GM23338 (cell line): ENCODE results near the gene RNF186. TPM values are rescaled to one million over a fixed set of nuclear protein-coding genes. Genes with fewer than 3 reads are reported as not detected.

Experiments used
- ATAC-seq: fragments of 200-7000 bp; cut with Tn5 transposase; 3 replicates; pipeline ENCODE4 v1.9.1; 2020
- DNase-seq: peaks from one replicate; pipeline ENCODE4 v3.0.0-alpha.2; 2015; ENCODE audit warnings: low spot score
- H2AFZ ChIP-seq: fragments of 200-600 bp; sonication (generic); 2 replicates; pipeline ENCODE4 v1.8.0; 2016; ENCODE audit warnings: antibody characterized with exemption, mild to moderate bottlenecking, moderate library complexity
- H3F3A ChIP-seq: fragments of 200-600 bp; sonication (generic); replicated peaks from 2 replicates; pipeline ENCODE4 v1.8.0; 2017; ENCODE audit warnings: antibody characterized with exemption, mixed run types, low read depth
- H3K27ac ChIP-seq: fragments of 200-600 bp; sonication (generic); 2 replicates; pipeline ENCODE4 v1.6.1; 2016; ENCODE audit warnings: low read depth
- H3K27me3 ChIP-seq: fragments of 200-600 bp; sonication (generic); 2 replicates; pipeline ENCODE4 v1.8.0; 2016; ENCODE audit warnings: mild to moderate bottlenecking, mixed run types, moderate library complexity; ENCODE audit not compliant: insufficient read depth
- H3K36me3 ChIP-seq: fragments of 200-600 bp; sonication (generic); 2 replicates; pipeline ENCODE4 v1.8.0; 2016; ENCODE audit warnings: mild to moderate bottlenecking; ENCODE audit not compliant: insufficient read depth
- H3K4me1 ChIP-seq: fragments of 200-600 bp; sonication (generic); 2 replicates; pipeline ENCODE4 v1.8.0; 2016; ENCODE audit warnings: mild to moderate bottlenecking, moderate library complexity; ENCODE audit not compliant: insufficient read depth
- H3K4me2 ChIP-seq: fragments of 200-600 bp; sonication (generic); 2 replicates; pipeline ENCODE4 v1.7.1; 2017; ENCODE audit warnings: mixed run types
- H3K4me3 ChIP-seq: fragments of 200-600 bp; sonication (generic); 2 replicates; pipeline ENCODE4 v1.6.1; 2016; ENCODE audit warnings: mixed run types
- H3K79me2 ChIP-seq: fragments of 200-600 bp; sonication (generic); replicated peaks from 2 replicates; pipeline ENCODE4 v1.8.0; 2017; ENCODE audit warnings: mild to moderate bottlenecking; ENCODE audit not compliant: insufficient read depth
- H3K9me2 ChIP-seq: fragments of 200-600 bp; sonication (generic); 2 replicates; pipeline ENCODE4 v1.8.0; 2017; ENCODE audit not compliant: insufficient read depth
- H4K20me1 ChIP-seq: fragments of 200-600 bp; sonication (generic); replicated peaks from 2 replicates; pipeline ENCODE4 v1.8.0; 2017; ENCODE audit warnings: mild to moderate bottlenecking; ENCODE audit not compliant: insufficient read depth
- H3K27ac Mint-ChIP-seq: 2 replicates; pipeline ENCODE4 v1.8.0; 2020; ENCODE audit warnings: inconsistent platforms, mild to moderate bottlenecking, moderate library complexity, mixed read lengths
- H3K27me3 Mint-ChIP-seq: 3 replicates; pipeline ENCODE4 v1.8.0; 2022; ENCODE audit warnings: low read depth, mild to moderate bottlenecking, moderate library complexity, mixed read lengths, inconsistent platforms; ENCODE audit not compliant: insufficient read depth, poor library complexity
- H3K36me3 Mint-ChIP-seq: 3 replicates; pipeline ENCODE4 v1.8.0; 2021; ENCODE audit warnings: low read depth, mild to moderate bottlenecking, inconsistent platforms, moderate library complexity, mixed read lengths
- H3K4me1 Mint-ChIP-seq: 3 replicates; pipeline ENCODE4 v1.8.0; 2020; ENCODE audit warnings: mild to moderate bottlenecking, inconsistent platforms, mixed read lengths
- H3K4me3 Mint-ChIP-seq: 3 replicates; pipeline ENCODE4 v1.8.0; 2021; ENCODE audit warnings: moderate library complexity, mild to moderate bottlenecking, inconsistent platforms, mixed read lengths
- H3K9me3 Mint-ChIP-seq: 3 replicates; pipeline ENCODE4 v1.8.0; 2020; ENCODE audit warnings: moderate library complexity, mild to moderate bottlenecking, inconsistent platforms, mixed read lengths
- CREB1 ChIP-seq: fragments of 250-450 bp; sonication (Bioruptor Pico); IDR thresholded peaks from 2 replicates; pipeline ENCODE4 v1.5.0; 2020; ENCODE audit warnings: low read depth, mild to moderate bottlenecking, moderate library complexity
- EZH2 ChIP-seq: fragments of 200-600 bp; sonication (generic); IDR thresholded peaks from one replicate; pipeline ENCODE4 v1.8.0; 2017; ENCODE audit warnings: antibody characterized with exemption, mild to moderate bottlenecking, low read depth; ENCODE audit not compliant: unreplicated experiment
- EZH2phosphoT487 ChIP-seq: fragments of 200-600 bp; sonication (generic); IDR thresholded peaks from one replicate; pipeline ENCODE4 v1.8.1; 2018; ENCODE audit warnings: antibody characterized with exemption; ENCODE audit not compliant: unreplicated experiment
- JUNB ChIP-seq: IDR thresholded peaks from one replicate; pipeline ENCODE4 v1.6.1; 2016; ENCODE audit warnings: antibody characterized with exemption; ENCODE audit not compliant: unreplicated experiment
- NANOG ChIP-seq: IDR thresholded peaks from 2 replicates; pipeline ENCODE4 v1.6.1; 2016; ENCODE audit warnings: antibody characterized with exemption, borderline replicate concordance
- POLR2AphosphoS5 ChIP-seq: IDR thresholded peaks from 2 replicates; pipeline ENCODE4 v1.6.1; 2016; ENCODE audit warnings: antibody characterized with exemption, low read depth
- REST ChIP-seq: IDR thresholded peaks from one replicate; pipeline ENCODE4 v1.6.1; 2018; ENCODE audit warnings: antibody characterized with exemption; ENCODE audit not compliant: unreplicated experiment
- STAT1 ChIP-seq: IDR thresholded peaks from one replicate; pipeline ENCODE4 v1.6.1; 2016; ENCODE audit warnings: antibody characterized with exemption; ENCODE audit not compliant: unreplicated experiment
- ZNF114 ChIP-seq: fragments of 250-450 bp; sonication (Bioruptor Pico); IDR thresholded peaks from 2 replicates; pipeline ENCODE4 v1.5.0; 2020; ENCODE audit warnings: mild to moderate bottlenecking, moderate library complexity
- ZNF331 ChIP-seq: fragments of 250-450 bp; sonication (Bioruptor Pico); IDR thresholded peaks from 2 replicates; pipeline ENCODE4 v1.5.0; 2020; ENCODE audit warnings: low read depth, mild to moderate bottlenecking, moderate library complexity
- ZNF462 ChIP-seq: fragments of 250-450 bp; sonication (Bioruptor Pico); IDR thresholded peaks from 2 replicates; pipeline ENCODE4 v1.5.0; 2020; ENCODE audit warnings: mild to moderate bottlenecking, moderate library complexity
- polyA plus RNA-seq: library from polyadenylated mRNA; unstranded; fragments of >200 nt; fragmentation: Nextera tagmentation; extraction: Ambion mirVana; gene quantifications from 2 replicates; pipeline ENCODE4 v1.2.1, GENCODE V29; 2016
- total RNA-seq: library from RNA; depleted of rRNA; stranded (reverse); fragments of >200 nt; shearing (Covaris generic); gene quantifications from 2 replicates; pipeline ENCODE4 v1.2.3, GENCODE V29; 2014
- TF ChIP-seq, protein P1 (sequence below): IDR thresholded peaks from 2 replicates; pipeline ENCODE4 v1.6.1; 2016; ENCODE audit warnings: antibody characterized with exemption
- TF ChIP-seq, protein P2 (sequence below), 2 experiments: fragments of 200-600 bp in 1 of 2; sonication (generic) in 1 of 2; conservative IDR thresholded peaks; 2 replicates each; pipeline versions ENCODE4 v1.5.1 to v1.6.1; 2016 to 2017; ENCODE audit warnings: antibody characterized with exemption in 2 of 2, low read depth in 2 of 2, mild to moderate bottlenecking in 2 of 2, moderate library complexity in 1 of 2

The RNF186 gene
- total and polyA plus RNA-seq, 2 experiments from 2014 or later, result not detected

- no peaks in the 10 kb centered on the region; the same call in 2 of the 3 replicates for H3K9me3 Mint-ChIP-seq
- no peak overlapping the region for H3K27ac ChIP-seq
- H3K4me3 ChIP-seq, result no peak overlapping the region
- H4K20me1 ChIP-seq, result no peaks in the 10 kb centered on the region; the same call in 1 of the 2 replicates
- peaks cover under 1% of the 10 kb centered on the region for H3K4me1 Mint-ChIP-seq
- H3K79me2 ChIP-seq, result no peaks in the 10 kb centered on the region
- no peak overlapping the region for H3K27ac Mint-ChIP-seq
- H3K36me3 ChIP-seq, result no peaks in the 10 kb centered on the region
- H3K36me3 Mint-ChIP-seq, result no peaks in the 10 kb centered on the region; the same call in 1 of the 3 replicates
- H2AFZ ChIP-seq, result no peak overlapping the region
- no peak overlapping the region for H3K4me2 ChIP-seq
- peaks cover 8% of the 10 kb centered on the region for H3K27me3 Mint-ChIP-seq
- no peak for TF ChIP-seq CREB1
- TF ChIP-seq REST, result no peak
- TF ChIP-seq, protein P1, sequence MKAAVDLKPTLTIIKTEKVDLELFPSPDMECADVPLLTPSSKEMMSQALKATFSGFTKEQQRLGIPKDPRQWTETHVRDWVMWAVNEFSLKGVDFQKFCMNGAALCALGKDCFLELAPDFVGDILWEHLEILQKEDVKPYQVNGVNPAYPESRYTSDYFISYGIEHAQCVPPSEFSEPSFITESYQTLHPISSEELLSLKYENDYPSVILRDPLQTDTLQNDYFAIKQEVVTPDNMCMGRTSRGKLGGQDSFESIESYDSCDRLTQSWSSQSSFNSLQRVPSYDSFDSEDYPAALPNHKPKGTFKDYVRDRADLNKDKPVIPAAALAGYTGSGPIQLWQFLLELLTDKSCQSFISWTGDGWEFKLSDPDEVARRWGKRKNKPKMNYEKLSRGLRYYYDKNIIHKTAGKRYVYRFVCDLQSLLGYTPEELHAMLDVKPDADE, result no peak
- no peak for TF ChIP-seq ZNF462 (CRISPR knock-in tag)
- TF ChIP-seq ZNF114 (CRISPR knock-in tag), result no peak
- TF ChIP-seq EZH2, result no peak
- TF ChIP-seq ZNF331 (CRISPR knock-in tag), result no peak
- TF ChIP-seq EZH2phosphoT487, result no peak
- TF ChIP-seq NANOG, result no peak
- TF ChIP-seq, protein P2, sequence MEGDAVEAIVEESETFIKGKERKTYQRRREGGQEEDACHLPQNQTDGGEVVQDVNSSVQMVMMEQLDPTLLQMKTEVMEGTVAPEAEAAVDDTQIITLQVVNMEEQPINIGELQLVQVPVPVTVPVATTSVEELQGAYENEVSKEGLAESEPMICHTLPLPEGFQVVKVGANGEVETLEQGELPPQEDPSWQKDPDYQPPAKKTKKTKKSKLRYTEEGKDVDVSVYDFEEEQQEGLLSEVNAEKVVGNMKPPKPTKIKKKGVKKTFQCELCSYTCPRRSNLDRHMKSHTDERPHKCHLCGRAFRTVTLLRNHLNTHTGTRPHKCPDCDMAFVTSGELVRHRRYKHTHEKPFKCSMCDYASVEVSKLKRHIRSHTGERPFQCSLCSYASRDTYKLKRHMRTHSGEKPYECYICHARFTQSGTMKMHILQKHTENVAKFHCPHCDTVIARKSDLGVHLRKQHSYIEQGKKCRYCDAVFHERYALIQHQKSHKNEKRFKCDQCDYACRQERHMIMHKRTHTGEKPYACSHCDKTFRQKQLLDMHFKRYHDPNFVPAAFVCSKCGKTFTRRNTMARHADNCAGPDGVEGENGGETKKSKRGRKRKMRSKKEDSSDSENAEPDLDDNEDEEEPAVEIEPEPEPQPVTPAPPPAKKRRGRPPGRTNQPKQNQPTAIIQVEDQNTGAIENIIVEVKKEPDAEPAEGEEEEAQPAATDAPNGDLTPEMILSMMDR (conservative IDR thresholded peaks at IDR 0.05; ENCODE audit: low read depth in 2 of 2), result no peak
- no peak for TF ChIP-seq JUNB
- no peak for TF ChIP-seq STAT1
- no peak for TF ChIP-seq POLR2AphosphoS5
- H3K27me3 ChIP-seq, result peaks cover 5% of the 10 kb centered on the region; the same call in 1 of the 2 replicates
- DNase-seq (no peak), ATAC-seq (no peak)
- H3K9me2 ChIP-seq, result no peaks in the 10 kb centered on the region; the same call in 1 of the 2 replicates
- H3K4me3 Mint-ChIP-seq, result no peak overlapping the region
- no peaks in the 10 kb centered on the region for H3K4me1 ChIP-seq
- no peaks in the 10 kb centered on the region for H3F3A ChIP-seq
Observed at GRCh38 chr1:19793360-19794046, 21.6 kb downstream of the RNF186 start.
